Stimulated activated CD4-positive, alpha-beta T cell treated with anti-CD3 and anti-CD28 coated beads, Interleukin-12 subunit alpha, Interleukin-12 subunit beta, amount 100 ng/mL, for 4 hours (primary cell): ENCODE measurements around the gene CTTNBP2NL.

ENCODE experiments used
- DNase-seq: peaks from one replicate; pipeline ENCODE4 v3.0.0-alpha.2; 2020

Gene CTTNBP2NL

GRCh38 chr1:112395821-112396652 lies at the start of gene CTTNBP2NL:
Gene CTTNBP2NL, plus strand, starts transcription at chr1:112396214. Its CDS starts 19,952 bp downstream, at chr1:112416166.
- DNase-seq = peak; percentile 79

- DNase-seq = no peak
Measured at GRCh38 chr1:112346801-112347350, 49.1 kb upstream of the CTTNBP2NL start.

GRCh38 chr1:112356765-112357164 lies 39.2 kb upstream of the CTTNBP2NL start:
- no peak for DNase-seq

GRCh38 chr1:112357467-112357866 lies 38.5 kb upstream of the CTTNBP2NL start:
- DNase-seq = no peak

DNA sequence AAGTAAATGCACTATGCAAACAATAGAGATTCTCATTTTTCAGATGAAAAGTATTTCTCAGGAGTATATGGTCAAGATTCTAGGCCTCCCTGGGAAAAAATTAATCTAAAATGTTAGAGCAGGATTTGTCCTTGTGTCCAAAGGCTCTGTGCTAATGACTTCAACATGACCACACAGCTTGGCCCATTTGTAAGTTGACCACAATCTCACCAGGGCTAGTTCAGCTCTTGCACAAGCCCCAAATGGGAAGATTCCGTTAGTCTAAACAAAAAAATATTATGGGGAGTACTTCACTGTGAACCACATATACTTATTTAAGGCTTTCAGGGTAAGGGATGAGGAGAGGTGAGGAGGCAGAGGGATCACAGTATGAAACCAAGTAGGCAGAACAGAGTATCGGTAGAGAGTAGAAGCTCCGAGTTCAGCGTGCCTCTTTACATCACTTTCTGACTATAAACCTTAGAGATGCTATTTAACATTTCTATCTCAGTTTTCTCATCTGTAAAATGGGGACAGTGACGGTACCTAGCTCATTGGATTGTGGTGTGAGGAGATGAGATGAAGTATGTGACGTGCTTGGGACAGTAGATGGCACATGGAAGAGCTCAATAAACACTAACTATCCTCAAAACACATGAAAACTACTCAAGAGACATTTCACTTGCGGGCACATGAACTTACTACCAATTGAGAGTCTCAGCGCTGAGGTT lies 37.8 kb upstream of the CTTNBP2NL start:
- DNase-seq = no peak

DNA sequence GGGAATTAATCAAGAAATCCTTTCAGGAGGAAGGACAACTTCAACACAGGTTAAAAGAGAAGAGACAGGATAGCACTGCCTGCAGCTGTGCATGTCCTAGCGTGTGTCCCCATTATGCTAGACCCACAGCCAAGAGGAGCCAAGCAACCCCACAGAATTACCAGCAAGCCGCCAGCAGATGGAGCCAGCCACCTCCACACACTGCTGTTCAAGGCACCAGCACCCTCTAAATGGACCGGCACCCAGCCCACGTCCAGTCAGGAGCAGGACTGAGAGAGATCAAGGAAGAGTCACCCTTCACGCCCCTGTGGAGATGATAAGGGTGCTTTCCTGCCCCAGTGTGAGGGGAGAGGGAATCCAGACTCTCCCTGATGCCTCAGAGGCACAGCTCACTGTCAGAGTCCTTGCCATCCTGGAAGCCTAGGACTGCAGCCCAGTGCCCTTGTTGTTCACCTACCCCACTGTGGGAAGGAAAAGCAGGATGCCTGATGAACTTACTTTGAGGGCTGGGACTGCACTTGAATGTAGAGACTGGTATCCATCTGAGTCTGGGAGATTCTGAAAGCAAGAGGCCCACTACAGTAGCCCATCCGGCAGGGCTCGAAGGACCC lies 37.1 kb upstream of the CTTNBP2NL start:
- peak; percentile 33 for DNase-seq

- DNase-seq = no peak
Measured at GRCh38 chr1:112359961-112360767, 35.9 kb upstream of the CTTNBP2NL start.

- no peak for DNase-seq
Measured at GRCh38 chr1:112363636-112364035, 32.4 kb upstream of the CTTNBP2NL start.

- DNase-seq = no peak
Measured at GRCh38 chr1:112368198-112368597, 27.8 kb upstream of the CTTNBP2NL start.

- DNase-seq = peak; percentile 85
Measured at GRCh38 chr1:112369392-112370285, 26.4 kb upstream of the CTTNBP2NL start.

DNA sequence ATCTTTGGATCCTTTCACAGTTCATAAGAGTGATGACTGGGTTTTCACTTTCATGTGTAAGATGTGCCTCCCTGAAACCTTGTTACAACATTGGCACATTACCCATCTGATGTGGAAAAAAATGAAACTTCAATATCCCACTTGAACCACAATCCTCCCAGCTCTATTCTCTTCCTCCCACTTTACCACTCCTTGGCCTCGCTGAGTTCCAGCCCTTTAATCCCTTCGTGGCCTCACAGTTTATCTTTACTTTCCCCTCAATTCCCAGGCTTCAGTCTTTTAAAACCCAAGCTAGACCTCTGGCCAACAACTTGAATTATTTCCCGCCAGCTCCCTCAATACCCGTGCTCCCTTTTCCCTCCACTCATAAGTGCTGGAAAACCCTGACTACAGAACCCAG lies 25.0 kb upstream of the CTTNBP2NL start:
- DNase-seq = no peak

DNA sequence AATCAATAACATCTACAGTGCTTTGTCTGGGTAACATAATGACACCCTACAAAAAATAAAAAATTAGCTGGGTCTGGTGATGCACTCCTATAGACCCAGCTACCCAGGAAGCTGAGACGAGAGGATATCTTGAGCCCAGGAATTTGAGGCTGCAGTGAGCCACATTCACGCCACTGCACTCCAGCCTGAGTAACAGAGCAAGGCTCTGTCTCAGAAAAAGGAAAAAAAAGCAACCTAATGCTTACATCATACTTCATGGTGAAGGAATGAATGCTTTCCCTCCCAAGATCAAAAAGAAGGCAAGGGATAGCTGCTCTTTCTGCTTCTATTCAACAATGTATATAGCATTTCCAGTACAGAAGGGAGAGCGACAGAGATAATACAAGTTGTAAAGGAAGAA lies 24.2 kb upstream of the CTTNBP2NL start:
- no peak for DNase-seq

DNA sequence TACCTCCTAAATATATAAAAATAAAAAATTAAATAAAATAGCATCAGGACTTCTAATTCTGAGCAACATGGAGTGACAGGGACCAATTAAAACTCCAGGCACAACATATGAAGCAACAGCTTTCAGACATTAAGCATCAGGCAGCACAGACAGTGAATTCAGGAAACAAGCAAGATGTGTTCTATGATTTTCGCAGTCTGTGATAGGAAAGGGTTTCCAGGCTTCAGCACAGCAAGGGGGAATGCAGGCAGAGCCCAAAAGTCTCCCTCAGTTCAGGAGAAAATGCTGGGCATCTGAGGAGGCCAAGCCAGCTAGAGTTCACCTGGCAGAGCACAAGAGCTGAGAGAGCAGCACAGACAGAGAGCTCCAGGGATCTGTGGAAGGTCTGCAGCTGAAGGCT lies 22.2 kb upstream of the CTTNBP2NL start:
- no peak for DNase-seq

DNA sequence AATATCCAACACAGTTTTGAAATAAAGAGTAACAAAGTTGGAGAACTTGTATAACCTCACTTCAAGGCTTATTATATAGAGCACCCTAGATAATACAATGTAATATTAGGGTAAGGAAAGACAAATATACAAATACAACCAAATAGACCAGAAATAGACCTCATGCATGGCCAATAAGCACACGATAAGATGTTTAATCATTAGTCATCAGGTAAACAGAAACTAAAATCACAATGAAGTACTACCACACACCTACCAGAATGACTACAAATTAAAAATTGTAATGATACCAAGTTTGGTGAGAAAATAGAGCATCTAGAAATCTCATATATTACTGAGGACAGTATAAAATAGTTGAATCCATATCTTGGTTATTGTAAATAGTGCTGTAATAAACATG lies 20.3 kb upstream of the CTTNBP2NL start:
- DNase-seq = no peak

- no peak for DNase-seq
Measured at GRCh38 chr1:112380356-112380755, 15.7 kb upstream of the CTTNBP2NL start.

DNA sequence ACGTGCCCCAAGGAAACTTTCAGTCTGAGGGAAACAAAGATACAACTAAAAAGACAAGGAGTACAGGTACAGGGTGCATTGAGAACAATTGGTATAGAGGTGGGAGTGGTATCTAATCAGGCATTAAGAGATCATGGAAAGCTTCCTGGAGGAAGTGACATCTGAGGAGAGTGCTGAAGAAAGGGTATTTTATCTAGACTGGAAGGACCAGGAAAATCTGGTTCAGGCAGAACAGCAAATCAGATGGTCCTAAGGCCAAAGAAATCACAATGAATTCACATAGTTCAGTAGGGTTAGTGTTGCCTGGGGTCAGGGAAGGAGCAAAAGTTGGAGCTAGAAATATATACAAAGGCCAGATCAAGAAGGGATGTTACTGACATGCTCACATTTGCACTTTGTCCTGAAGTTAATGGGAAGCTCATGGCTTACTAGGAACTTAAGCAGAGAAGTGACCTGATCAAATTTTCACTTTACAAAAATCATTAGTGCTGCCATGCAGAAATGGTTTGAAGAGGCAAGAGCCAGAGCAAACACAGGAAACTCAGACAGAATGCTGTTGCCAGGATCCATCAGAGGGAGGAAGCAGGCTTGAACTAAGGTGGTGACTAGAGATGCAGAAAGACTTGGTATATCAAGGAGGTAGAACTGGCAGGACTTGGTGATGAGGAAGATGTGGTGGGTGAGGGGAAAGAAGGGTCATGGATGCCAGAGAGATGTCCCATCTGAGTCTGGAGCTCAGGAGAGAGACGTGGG lies 14.5 kb upstream of the CTTNBP2NL start:
- no peak for DNase-seq

DNA sequence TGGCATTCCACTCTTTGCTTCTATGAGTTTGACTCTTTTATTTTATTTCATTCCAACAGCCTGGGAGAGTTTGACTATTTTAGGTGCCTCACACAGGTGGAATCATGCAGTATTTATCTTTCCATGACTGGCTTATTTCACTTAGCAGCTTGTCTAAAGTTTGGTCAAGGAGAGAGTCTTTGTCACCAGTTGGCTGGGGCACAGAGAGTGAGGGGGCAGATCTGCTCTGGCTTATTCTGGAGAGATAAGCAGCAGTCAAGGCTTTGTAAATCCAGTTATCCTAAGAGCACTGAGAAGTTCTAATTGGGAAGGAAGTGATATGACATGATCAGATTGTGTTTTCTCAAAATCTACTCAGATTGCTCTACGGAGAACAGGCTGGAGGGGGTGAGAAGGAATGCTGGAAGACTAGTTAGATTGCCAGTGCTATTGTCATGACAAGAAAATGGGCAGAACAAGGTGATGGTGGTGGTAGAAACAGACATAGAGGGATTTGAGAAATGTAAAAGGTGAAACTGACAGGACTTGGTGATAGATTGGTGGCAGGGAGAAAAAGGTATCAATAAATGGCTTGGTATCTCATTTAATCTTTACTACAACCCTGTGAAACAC lies 12.1 kb upstream of the CTTNBP2NL start:
- DNase-seq = no peak

DNA sequence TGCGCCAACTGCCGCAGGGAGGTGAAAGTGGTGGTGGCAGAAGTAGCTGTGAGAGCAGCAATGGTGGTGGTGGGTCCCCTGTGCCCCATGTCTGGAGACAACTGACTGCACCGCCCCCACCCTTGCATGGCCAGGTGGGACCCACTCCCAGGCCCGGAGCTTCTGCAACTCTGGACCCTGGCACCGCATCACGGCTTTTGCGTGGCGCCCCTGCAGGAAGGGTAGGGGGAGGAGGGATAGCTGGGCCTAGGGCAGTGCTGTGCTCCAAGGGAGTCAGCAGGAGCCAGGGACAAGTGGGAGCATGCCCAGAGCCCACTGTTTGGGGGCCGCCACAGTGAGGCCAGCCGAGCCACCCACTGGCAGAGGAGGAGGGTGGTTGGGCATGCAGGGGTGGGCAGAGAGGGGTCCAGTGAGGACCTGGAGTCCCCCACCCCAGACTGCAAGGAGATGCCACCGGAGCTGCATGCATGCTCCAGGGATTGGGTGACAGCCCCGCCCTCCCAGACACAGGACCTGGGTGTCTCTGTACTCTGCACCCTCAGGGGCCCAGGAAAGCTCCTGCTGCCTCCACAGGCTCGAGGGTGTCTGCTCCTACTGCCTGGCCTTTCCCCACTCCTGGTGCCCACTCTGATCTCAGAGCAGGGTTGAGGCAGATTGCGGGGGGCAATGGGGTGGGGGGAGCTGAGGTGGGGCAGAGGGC lies 9.8 kb upstream of the CTTNBP2NL start:
- DNase-seq = no peak

- DNase-seq = no peak
Measured at GRCh38 chr1:112386731-112387346, 9.2 kb upstream of the CTTNBP2NL start.
